ENCODE measurements around the gene WDPCP.

GRCh38 chr2:63408530-63408929 lies 179.7 kb downstream of the WDPCP start:
- TF ChIP-seq RAD21 (IDR thresholded peaks at IDR 0.05; ENCODE audit: low read length) (no peak), CTCF (conservative IDR thresholded peaks at IDR 0.05; ENCODE audit: low read depth, low read length) (no peak), POLR2A (IDR thresholded peaks at IDR 0.05; ENCODE audit: low read depth, low read length) (no peak), MXI1 (IDR thresholded peaks at IDR 0.05; ENCODE audit: borderline replicate concordance, low read depth, low read length) (no peak)

Measured in IMR-90 (cell line).